Left renal pelvis (tissue), 4 donors: ENCODE results near the gene ELFN2. TPM values are rescaled to one million over a fixed set of nuclear protein-coding genes. Genes with fewer than 3 reads are reported as not detected.

Experiments
- DNase-seq, 4 donors: peaks; one replicate each; pipeline ENCODE4 v3.0.0-alpha.2; 2013; ENCODE audit warnings: low read depth in 4 of 4, low spot score in 3 of 4
- polyA plus RNA-seq, 4 donors: library from polyadenylated mRNA; unstranded; fragments of 120-200 nt; gene quantifications; one replicate each; pipeline ENCODE4 v1.2.1, GENCODE V29; 2013; ENCODE audit not compliant: insufficient read length in 4 of 4

The ELFN2 gene
- polyA plus RNA-seq, 4 donors: 0.54 to 5.3 (median 1.4) TPM

DNA sequence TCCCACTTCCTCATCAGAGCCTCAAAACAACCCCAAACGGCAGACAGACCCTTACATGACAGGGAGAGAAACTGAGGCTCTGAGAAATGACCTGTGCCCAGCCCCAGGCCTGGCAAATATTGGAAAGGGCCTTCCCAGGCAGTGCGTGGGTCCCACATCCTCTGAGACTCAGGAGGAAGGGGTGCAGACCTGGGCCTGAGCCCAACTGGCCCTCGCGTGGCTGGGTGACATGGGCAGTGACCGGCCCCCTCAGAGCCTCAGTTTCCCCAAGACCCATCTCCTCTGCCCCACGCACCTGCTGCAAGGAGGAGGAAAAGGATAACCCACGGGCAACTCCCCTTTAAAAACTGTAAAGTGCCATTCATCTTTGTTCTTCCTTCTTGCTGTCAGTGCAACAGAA, 35.6 kb downstream of the ELFN2 start:
- DNase-seq: no peak

- no peak for DNase-seq
Measured at GRCh38 chr22:37390075-37390474, 37.2 kb downstream of the ELFN2 start.

- DNase-seq: no peak
Measured at GRCh38 chr22:37388538-37388937, 38.7 kb downstream of the ELFN2 start.

DNA sequence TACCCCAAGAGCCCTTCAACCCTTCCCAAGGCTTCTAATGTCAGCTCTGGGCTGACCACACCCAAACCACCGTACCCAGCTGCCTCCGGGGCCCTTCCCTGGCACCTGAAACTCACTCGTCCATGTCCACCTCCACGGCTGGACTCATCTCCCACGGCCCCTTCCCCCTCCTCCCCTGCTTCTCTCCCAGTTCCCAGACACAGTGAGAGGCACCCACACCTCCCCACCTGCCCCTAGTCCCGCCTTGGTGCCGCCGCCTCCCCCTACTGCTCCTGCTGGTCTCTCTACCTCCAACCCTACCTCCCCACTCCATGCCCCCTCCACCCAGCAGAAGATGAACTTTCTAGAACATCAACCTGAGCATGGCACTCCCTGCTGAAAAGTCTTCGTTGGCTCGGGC, 39.5 kb downstream of the ELFN2 start:
- DNase-seq: no peak

GRCh38 chr22:37386441-37386840, 40.8 kb downstream of the ELFN2 start:
- no peak for DNase-seq

GRCh38 chr22:37384691-37385090, 42.6 kb downstream of the ELFN2 start:
- no peak for DNase-seq

- DNase-seq: no peak
Measured at GRCh38 chr22:37383341-37383740, 43.9 kb downstream of the ELFN2 start.

- no peak for DNase-seq
Measured at GRCh38 chr22:37381489-37381888, 45.8 kb downstream of the ELFN2 start.

GRCh38 chr22:37379722-37380121, 47.6 kb downstream of the ELFN2 start:
- DNase-seq: no peak

DNA sequence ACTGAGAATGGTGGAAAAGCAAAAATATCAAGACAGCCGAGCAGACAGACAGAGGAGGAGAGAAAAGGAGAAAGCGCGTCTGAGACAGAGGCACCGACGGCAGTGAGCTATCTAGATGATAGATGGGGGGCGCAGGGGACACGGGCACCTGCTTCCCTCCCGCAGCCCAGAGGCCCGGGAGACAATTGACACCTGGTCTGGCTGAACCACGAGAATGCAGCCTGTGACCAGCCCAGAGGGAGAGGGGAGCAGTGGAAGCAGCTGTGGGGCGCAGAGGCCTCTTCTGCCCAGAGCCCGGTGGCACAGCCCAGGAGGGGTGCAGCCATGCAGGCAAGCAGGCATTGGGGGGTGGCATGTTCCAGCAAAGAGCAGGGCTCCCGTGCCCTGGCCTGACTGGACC, 48.2 kb downstream of the ELFN2 start:
- DNase-seq: no peak

GRCh38 chr22:37378642-37379058, 48.6 kb downstream of the ELFN2 start:
- no peak for DNase-seq

GRCh38 chr22:37377927-37378326, 49.4 kb downstream of the ELFN2 start:
- DNase-seq: no peak

GRCh38 chr22:37377138-37377537, 50.1 kb downstream of the ELFN2 start:
- no peak for DNase-seq

GRCh38 chr22:37376643-37377042, 50.6 kb downstream of the ELFN2 start:
- DNase-seq: no peak

- no peak for DNase-seq
Measured at GRCh38 chr22:37375801-37376200, 51.5 kb downstream of the ELFN2 start.

GRCh38 chr22:37374571-37374970, 52.7 kb downstream of the ELFN2 start:
- DNase-seq: no peak

GRCh38 chr22:37373451-37373850, 53.8 kb downstream of the ELFN2 start:
- no peak for DNase-seq

DNA sequence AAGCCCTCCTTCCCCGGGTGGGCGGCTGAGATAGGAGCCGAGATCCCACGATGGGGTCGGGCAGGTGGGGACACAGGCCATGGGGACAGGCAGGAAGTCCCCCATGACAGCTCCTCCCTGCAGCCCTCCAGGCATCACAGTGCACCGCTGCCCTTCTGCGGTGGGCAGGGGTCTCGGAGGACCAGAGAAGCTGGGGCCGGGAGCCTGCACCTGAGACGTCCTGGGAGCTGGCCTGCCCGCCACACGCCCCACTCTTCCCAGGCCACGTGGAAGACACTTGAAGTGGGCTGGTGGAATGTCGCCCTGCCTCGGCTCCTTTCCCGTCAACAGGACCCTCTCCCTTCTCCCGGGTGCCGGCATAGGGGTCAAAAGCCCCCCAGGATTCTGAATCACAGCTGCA, 55.4 kb downstream of the ELFN2 start:
- no peak for DNase-seq

GRCh38 chr22:37371491-37371890, 55.8 kb downstream of the ELFN2 start:
- DNase-seq: no peak

- no peak for DNase-seq
Measured at GRCh38 chr22:37370306-37370979, 56.8 kb downstream of the ELFN2 start.

DNA sequence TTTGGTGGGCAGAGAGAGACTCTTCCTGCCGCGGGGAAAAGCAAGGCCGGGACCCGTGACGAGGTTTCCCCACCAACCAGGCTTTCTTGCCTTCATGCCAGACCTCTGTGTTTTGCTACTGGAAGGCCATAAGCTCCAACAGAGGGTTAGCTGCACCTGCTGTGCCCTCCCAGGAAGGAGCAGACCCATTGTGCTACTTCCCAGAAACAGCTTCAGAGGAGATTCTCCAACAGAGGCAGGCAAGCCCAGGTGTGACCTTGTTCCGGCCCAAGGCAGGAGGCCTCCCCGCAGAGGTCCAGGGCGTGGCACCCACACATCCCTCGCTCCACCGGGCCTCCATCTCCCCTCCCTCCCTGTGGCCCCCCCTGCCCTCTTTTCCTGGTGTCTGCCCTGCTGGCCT, 57.8 kb downstream of the ELFN2 start:
- DNase-seq: no peak

GRCh38 chr22:37368058-37368457, 59.2 kb downstream of the ELFN2 start:
- DNase-seq: no peak

DNA sequence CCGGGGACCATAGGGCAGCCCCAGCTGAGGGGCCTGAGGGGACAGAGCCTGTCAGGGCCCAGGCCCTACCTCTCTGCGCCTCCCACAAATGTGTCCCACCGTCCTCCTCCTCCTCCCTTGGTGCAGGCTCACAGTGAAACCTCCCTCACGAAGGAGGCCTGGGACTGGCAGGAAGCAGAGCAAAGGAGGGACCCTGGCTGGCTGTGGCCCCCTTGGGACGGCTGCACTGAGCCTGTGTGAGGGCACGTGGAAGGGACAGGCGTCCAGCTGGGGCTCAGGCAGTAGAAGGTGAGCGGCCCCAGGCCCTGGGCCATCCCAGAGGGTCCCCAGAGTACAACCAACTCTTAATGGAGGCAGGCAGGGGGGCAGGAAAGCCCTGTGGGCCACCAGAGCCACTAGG, 60.7 kb downstream of the ELFN2 start:
- DNase-seq: no peak
